ENCODE results near the gene FOXJ3.

FOXJ3 gene

GRCh38 chr1:42335050-42335808 is at the start of gene FOXJ3:
Gene FOXJ3, minus strand, starts transcription at chr1:42335235. Its CDS starts 24,142 bp downstream, at chr1:42311093.
- DNase-seq (ENCODE audit: low read depth, low spot score), result peak; percentile 85

- DNase-seq (ENCODE audit: low read depth, low spot score), result no peak
Observed at GRCh38 chr1:42381280-42381673, 46.2 kb upstream of the FOXJ3 start.

GRCh38 chr1:42380586-42381279 is 45.7 kb upstream of the FOXJ3 start, which contains the start of gene RIMKLA:
Gene RIMKLA, plus strand, starts transcription at chr1:42380792. Its CDS starts 143 bp downstream, at chr1:42380935.
- DNase-seq (ENCODE audit: low read depth, low spot score), result no peak

- no peak for DNase-seq (ENCODE audit: low read depth, low spot score)
Observed at GRCh38 chr1:42379794-42380585, 45.0 kb upstream of the FOXJ3 start.

GRCh38 chr1:42372796-42373195 is 37.8 kb upstream of the FOXJ3 start:
- no peak for DNase-seq (ENCODE audit: low read depth, low spot score)

GRCh38 chr1:42370876-42371549 is 36.0 kb upstream of the FOXJ3 start:
- no peak for DNase-seq (ENCODE audit: low read depth, low spot score)

- no peak for DNase-seq (ENCODE audit: low read depth, low spot score)
Observed at GRCh38 chr1:42369471-42369870, 34.4 kb upstream of the FOXJ3 start.

GRCh38 chr1:42368096-42368795 is 33.2 kb upstream of the FOXJ3 start:
- no peak for DNase-seq (ENCODE audit: low read depth, low spot score)

GRCh38 chr1:42365118-42365517 is 30.1 kb upstream of the FOXJ3 start:
- no peak for DNase-seq (ENCODE audit: low read depth, low spot score)

GRCh38 chr1:42364542-42364941 is 29.5 kb upstream of the FOXJ3 start:
- no peak for DNase-seq (ENCODE audit: low read depth, low spot score)

GRCh38 chr1:42364089-42364488 is 29.1 kb upstream of the FOXJ3 start:
- DNase-seq (ENCODE audit: low read depth, low spot score), result no peak

- DNase-seq (ENCODE audit: low read depth, low spot score), result no peak
Observed at GRCh38 chr1:42359466-42359865, 24.4 kb upstream of the FOXJ3 start.

GRCh38 chr1:42358791-42359190 is 23.8 kb upstream of the FOXJ3 start:
- DNase-seq (ENCODE audit: low read depth, low spot score), result no peak

- no peak for DNase-seq (ENCODE audit: low read depth, low spot score)
Observed at GRCh38 chr1:42350086-42350485, 15.1 kb upstream of the FOXJ3 start.

GRCh38 chr1:42348498-42348897 is 13.5 kb upstream of the FOXJ3 start:
- DNase-seq (ENCODE audit: low read depth, low spot score), result no peak

GRCh38 chr1:42343049-42343448 is 8.0 kb upstream of the FOXJ3 start:
- DNase-seq (ENCODE audit: low read depth, low spot score), result no peak

- no peak for DNase-seq (ENCODE audit: low read depth, low spot score)
Observed at GRCh38 chr1:42340901-42341300, 5.9 kb upstream of the FOXJ3 start.

- DNase-seq (ENCODE audit: low read depth, low spot score), result no peak
Observed at GRCh38 chr1:42340093-42340492, 5.1 kb upstream of the FOXJ3 start.

- DNase-seq (ENCODE audit: low read depth, low spot score), result no peak
Observed at GRCh38 chr1:42336978-42337377, 1.9 kb upstream of the FOXJ3 start.

- DNase-seq (ENCODE audit: low read depth, low spot score), result no peak
Observed at GRCh38 chr1:42335809-42336518, 929 bp upstream of the FOXJ3 start.

Measured in smooth muscle cell of the brain vasculature (primary cell).